Omental fat pad (tissue), 4 donors: Measurements from ENCODE around the gene KBTBD12. TPM values are rescaled to one million over a fixed set of nuclear protein-coding genes. Genes with fewer than 3 reads are reported as not detected.
A peak's percentile ranks its signal among the peaks of the same experiment; 100 is the strongest.

Source experiments
- ATAC-seq: fragments of 150-250 bp; one replicate; pipeline ENCODE4 v1.9.1; 2016; ENCODE audit warnings: mild to moderate bottlenecking, moderate library complexity; ENCODE audit not compliant: low FRiP score
- DNase-seq: peaks from one replicate; pipeline ENCODE4 v3.0.0-alpha.2; 2019; ENCODE audit warnings: low spot score
- total RNA-seq, 4 donors: library from RNA; depleted of rRNA; stranded (reverse); fragments of >200 nt; gene quantifications; one replicate each; pipeline ENCODE4 v1.1.0, GENCODE V29; 2016
- TF ChIP-seq, protein P1 (sequence below), 3 donors: fragments of 450-650 bp; IDR thresholded peaks; one replicate each; pipeline ENCODE4 v1.5.1; 2016 to 2017; ENCODE audit warnings: antibody characterized with exemption in 3 of 3, mild to moderate bottlenecking in 3 of 3, moderate library complexity in 2 of 3

The KBTBD12 gene
- total RNA-seq, 4 donors from 2014 or later: 0.48 to 1.9 (median 0.60) TPM

DNA sequence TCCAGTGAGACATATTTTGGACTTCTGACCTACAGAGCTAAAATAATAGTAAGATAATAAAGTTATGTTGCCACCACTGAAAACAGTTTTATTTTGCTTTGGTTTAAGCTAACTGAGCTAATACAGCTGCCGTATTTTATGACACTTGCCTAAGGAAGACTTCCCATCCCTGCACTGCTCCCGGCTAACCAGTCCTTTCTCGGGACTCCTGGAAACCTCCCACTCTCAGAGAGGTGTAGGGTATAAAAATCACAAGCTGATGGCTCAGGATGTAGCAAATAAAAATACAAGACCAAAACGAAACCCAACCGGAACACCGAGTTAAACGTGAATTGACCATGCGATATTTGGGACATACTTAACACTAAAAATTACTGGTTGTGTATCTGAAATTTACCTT, 448 bp upstream of the KBTBD12 start:
- TF ChIP-seq, protein P1, sequence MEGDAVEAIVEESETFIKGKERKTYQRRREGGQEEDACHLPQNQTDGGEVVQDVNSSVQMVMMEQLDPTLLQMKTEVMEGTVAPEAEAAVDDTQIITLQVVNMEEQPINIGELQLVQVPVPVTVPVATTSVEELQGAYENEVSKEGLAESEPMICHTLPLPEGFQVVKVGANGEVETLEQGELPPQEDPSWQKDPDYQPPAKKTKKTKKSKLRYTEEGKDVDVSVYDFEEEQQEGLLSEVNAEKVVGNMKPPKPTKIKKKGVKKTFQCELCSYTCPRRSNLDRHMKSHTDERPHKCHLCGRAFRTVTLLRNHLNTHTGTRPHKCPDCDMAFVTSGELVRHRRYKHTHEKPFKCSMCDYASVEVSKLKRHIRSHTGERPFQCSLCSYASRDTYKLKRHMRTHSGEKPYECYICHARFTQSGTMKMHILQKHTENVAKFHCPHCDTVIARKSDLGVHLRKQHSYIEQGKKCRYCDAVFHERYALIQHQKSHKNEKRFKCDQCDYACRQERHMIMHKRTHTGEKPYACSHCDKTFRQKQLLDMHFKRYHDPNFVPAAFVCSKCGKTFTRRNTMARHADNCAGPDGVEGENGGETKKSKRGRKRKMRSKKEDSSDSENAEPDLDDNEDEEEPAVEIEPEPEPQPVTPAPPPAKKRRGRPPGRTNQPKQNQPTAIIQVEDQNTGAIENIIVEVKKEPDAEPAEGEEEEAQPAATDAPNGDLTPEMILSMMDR (IDR thresholded peaks at IDR 0.05): no peak
- DNase-seq: no peak
- ATAC-seq: no peak

DNA sequence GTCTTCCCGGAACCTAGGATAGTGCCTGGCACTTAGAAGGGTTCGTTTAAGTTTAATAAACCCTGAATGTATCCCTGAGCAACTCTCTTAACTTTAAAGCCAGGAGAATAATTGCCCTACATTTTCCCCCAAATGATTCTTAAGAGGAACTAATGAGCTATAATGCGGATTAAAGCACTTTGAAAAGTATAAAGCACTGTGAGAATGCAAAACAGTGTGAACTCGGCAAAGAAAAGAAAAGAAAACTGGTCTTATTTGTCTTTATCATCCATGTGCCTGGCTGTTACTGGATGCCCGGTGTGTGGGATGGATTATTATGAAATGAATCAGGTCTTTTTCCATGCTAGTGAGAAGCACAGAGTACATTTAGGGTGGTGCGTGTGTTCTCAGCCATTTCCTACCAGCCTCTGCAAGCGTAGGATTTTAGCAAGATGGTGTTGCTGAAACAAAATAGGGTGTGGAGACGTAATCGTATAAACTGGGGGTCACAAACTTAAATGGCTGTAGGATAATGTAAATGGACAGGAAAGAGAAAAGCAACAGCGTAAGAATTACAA, 983 bp downstream of the KBTBD12 start:
- ATAC-seq: peak; percentile 68
- TF ChIP-seq, protein P1 (IDR thresholded peaks at IDR 0.05): no peak

DNA sequence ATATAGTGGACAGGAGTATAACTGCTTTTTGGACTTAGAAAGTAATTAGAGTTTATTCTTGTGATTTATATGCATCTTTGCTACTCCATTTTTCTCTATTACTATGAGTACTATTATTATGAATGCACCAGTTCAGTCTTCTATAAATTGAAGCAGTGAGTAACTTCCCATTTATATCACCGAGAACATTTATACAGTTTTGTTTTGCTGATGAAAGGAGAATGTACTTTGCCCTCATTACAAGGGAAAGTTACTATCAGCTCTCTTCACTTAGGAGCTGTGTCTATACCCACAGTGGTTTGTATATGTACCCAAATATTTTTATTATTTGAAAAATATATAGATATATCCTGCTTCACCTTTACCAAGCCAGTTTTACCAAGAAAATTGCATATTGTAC, 5.7 kb downstream of the KBTBD12 start:
- ATAC-seq: no peak
- no peak for DNase-seq
- TF ChIP-seq, protein P1 (IDR thresholded peaks at IDR 0.05): no peak

More for the DNA sequence above, 983 bp downstream of the KBTBD12 start:
- no peak for DNase-seq

DNA sequence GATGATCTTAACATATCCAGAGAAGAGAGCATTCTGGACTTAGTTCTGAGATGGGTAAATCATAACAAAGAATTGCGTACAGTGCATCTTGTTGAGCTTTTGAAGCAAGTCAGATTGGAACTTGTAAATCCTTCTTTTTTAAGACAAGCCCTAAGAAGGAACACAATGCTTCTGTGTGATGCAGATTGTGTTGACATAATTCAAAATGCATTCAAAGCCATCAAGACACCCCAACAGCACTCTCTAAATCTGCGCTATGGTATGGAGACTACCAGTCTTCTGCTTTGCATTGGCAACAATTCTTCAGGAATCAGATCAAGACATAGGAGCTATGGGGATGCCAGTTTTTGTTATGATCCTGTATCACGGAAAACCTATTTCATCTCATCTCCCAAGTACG, 8.6 kb downstream of the KBTBD12 start:
- ATAC-seq (no peak), DNase-seq (no peak)
- TF ChIP-seq, protein P1 (IDR thresholded peaks at IDR 0.05): no peak

DNA sequence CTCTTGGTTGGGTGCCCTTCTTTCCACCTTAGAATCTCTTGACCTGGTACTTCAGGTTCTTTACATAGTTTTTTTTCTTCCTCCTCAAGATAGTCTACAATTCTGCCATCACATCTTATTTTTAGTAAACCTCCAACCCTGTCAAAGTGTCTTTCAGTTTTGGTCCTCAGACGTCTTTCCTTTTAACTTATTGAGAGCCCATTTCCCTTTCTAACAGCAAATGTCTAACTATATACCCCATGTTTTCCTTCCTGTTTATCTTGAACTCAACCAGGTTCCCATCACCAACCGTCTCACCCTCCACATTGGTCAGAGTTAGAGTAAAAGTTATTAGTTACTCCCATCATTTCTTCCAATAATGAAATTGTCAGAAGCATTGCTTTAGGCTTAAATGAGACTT, 10.4 kb downstream of the KBTBD12 start:
- TF ChIP-seq, protein P1 (IDR thresholded peaks at IDR 0.05): no peak
- no peak for DNase-seq
- ATAC-seq: no peak

DNA sequence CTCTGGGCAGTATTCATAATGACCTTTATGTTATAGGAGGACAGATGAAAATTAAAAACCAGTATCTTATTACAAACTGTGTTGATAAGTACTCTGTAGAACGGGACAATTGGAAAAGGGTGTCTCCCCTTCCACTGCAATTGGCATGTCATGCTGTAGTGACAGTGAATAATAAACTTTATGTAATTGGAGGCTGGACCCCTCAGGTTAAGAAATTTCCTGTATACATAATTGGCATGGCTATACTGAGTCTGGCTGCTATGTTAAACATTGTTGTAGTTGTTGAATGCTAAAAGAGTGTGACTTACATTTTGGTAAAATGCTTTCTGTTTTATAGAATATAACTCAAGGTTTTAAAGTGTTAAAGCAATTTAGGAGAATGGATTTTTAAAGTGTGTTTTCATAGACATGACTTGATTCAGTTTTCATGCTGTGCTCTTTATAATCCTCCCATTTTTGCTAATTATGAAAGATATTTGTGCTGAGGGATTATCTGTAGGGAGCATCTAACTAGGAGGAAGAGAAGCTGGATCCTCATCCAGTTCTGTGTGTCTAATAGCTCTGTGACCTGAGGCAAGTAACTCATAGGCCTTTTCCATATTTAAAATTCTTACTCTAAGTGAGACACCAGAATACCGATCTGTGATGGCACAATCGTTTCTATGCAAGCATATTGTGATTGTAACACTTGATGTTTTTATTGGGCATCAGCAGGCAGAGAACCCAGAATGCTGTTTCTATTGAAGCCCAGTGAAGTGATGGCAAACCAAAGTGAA, 13.0 kb downstream of the KBTBD12 start:
- no peak for DNase-seq
- no peak for ATAC-seq
- TF ChIP-seq, protein P1 (IDR thresholded peaks at IDR 0.05): no peak
